PC-3 (cell line): Measurements from ENCODE around the gene HNRNPA1. TPM values are rescaled to one million over a fixed set of nuclear protein-coding genes. Genes with fewer than 3 reads are reported as not detected.

Source experiments
- ATAC-seq: fragments of 200-7000 bp; cut with Tn5 transposase; 2 replicates; pipeline ENCODE4 v1.9.1; 2020; ENCODE audit warnings: mild to moderate bottlenecking, moderate library complexity
- BruUV-seq: library from RNA; stranded (reverse); fragments of 400-500 nt; replicated peaks from 2 replicates; lab custom pipeline; 2021; lab: Mats Ljungman, UMichigan
- CTCF ChIA-PET: fragments of 300-600 bp; sonication (Branson Sonifier 250); formaldehyde crosslinking; loops from one replicate; lab custom pipeline; 2022; ENCODE audit warnings: antibody characterized with exemption; lab: Charles Lee
- POLR2A ChIA-PET: fragments of 300-600 bp; sonication (Branson Sonifier 250); formaldehyde crosslinking; loops from one replicate; lab custom pipeline; 2022; ENCODE audit warnings: antibody characterized with exemption; ENCODE audit not compliant: unreplicated experiment; lab: Charles Lee
- DNase-seq: peaks from one replicate; pipeline ENCODE4 v3.0.0-alpha.2; 2015
- H2AFZ ChIP-seq: fragments of 300-600 bp; sonication (generic); 2 replicates; pipeline ENCODE4 v1.6.0; 2016; ENCODE audit warnings: antibody characterized with exemption, low read length
- H3F3A ChIP-seq: fragments of 300-600 bp; sonication (generic); one replicate; pipeline ENCODE4 v1.6.0; 2017; ENCODE audit warnings: antibody characterized with exemption, low read length, control low read depth, mild to moderate bottlenecking; ENCODE audit not compliant: unreplicated experiment
- H3K27ac ChIP-seq: fragments of 300-600 bp; sonication (generic); 2 replicates; pipeline ENCODE4 v1.5.1; 2016; ENCODE audit warnings: mild to moderate bottlenecking, low read length
- H3K27me3 ChIP-seq: fragments of 300-600 bp; sonication (generic); 2 replicates; pipeline ENCODE4 v1.6.1; 2016; ENCODE audit warnings: low read length, mixed read lengths
- H3K36me3 ChIP-seq: fragments of 300-600 bp; sonication (generic); 2 replicates; pipeline ENCODE4 v1.6.1; 2016; ENCODE audit warnings: low read depth, mixed run types, low read length, mixed read lengths
- H3K4me1 ChIP-seq: fragments of 300-600 bp; sonication (generic); 2 replicates; pipeline ENCODE4 v1.5.1; 2016; ENCODE audit warnings: low read length; ENCODE audit not compliant: insufficient read depth
- H3K4me2 ChIP-seq: fragments of 300-600 bp; sonication (generic); 2 replicates; pipeline ENCODE4 v1.6.0; 2016; ENCODE audit warnings: low read length
- H3K4me3 ChIP-seq: fragments of 300-600 bp; sonication (generic); 2 replicates; pipeline ENCODE4 v1.5.1; 2016; ENCODE audit warnings: mild to moderate bottlenecking, low read length, mixed read lengths
- H3K79me2 ChIP-seq: fragments of 300-600 bp; sonication (generic); 2 replicates; pipeline ENCODE4 v1.6.1; 2017; ENCODE audit warnings: low read length, mixed read lengths
- H3K9ac ChIP-seq: fragments of 300-600 bp; sonication (generic); 2 replicates; pipeline ENCODE4 v1.6.0; 2016; ENCODE audit warnings: mild to moderate bottlenecking, low read length
- H3K9me2 ChIP-seq: fragments of 300-600 bp; sonication (generic); replicated peaks from 2 replicates; pipeline ENCODE4 v1.6.1; 2016; ENCODE audit warnings: mixed run types, low read length, mixed read lengths
- H3K9me3 ChIP-seq: fragments of 300-600 bp; sonication (generic); 2 replicates; pipeline ENCODE4 v1.6.1; 2016; ENCODE audit warnings: low read length, mixed read lengths
- H4K20me1 ChIP-seq: fragments of 300-600 bp; sonication (generic); 2 replicates; pipeline ENCODE4 v1.6.1; 2016; ENCODE audit warnings: low read length, mixed read lengths
- CTCF ChIP-seq: fragments of 300-600 bp; sonication (generic); conservative IDR thresholded peaks from 2 replicates; pipeline ENCODE4 v1.5.1; 2017; ENCODE audit warnings: antibody characterized with exemption, low read depth, mild to moderate bottlenecking, low read length
- EZH2 ChIP-seq: fragments of 300-600 bp; sonication (generic); IDR thresholded peaks from one replicate; pipeline ENCODE4 v1.6.1; 2017; ENCODE audit warnings: antibody characterized with exemption, mild to moderate bottlenecking, low read length; ENCODE audit not compliant: unreplicated experiment
- EZH2phosphoT487 ChIP-seq: fragments of 300-600 bp; sonication (generic); IDR thresholded peaks from 2 replicates; pipeline ENCODE4 v1.6.1; 2018; ENCODE audit warnings: mild to moderate bottlenecking, antibody characterized with exemption, low read length, borderline replicate concordance
- intact Hi-C: fragments of 100-400 bp; cut with micrococcal nuclease; formaldehyde crosslinking; loops from 2 replicates; pipeline ENCODE4 v1.9.0; 2023
- total RNA-seq: library from RNA; depleted of rRNA; stranded (reverse); fragments of >200 nt; gene quantifications from 2 replicates; pipeline ENCODE4 v1.2.3, GENCODE V29; 2014

The HNRNPA1 gene
- total RNA-seq, 1 experiment from 2014 or later, result 465 TPM

- POLR2A ChIA-PET, result no interaction called here
- CTCF ChIA-PET, result interaction anchor here (0.6 to 0.7 kb wide), 3 partner anchors 10 to 31 kb away, joined by 3 to 10 read pairs (median 4); partner anchors contain the start of gene COPZ1
- Histone ChIP-seq H3K9me2 (no peaks in the 10 kb centered on the region), H4K20me1 (no peaks in the 10 kb centered on the region), H3K9me3 (no peaks in the 10 kb centered on the region), H3K27ac (no peak overlapping the region), H3K4me2 (no peak overlapping the region), H3K4me3 (no peak overlapping the region), H2AFZ (no peak overlapping the region), H3F3A (no peaks in the 10 kb centered on the region), H3K36me3 (peaks cover 2% of the 10 kb centered on the region; the same call in 1 of the 2 replicates), H3K79me2 (no peaks in the 10 kb centered on the region), H3K9ac (no peak overlapping the region), H3K4me1 (no peaks in the 10 kb centered on the region), H3K27me3 (no peaks in the 10 kb centered on the region)
- TF ChIP-seq EZH2phosphoT487 (no peak), CTCF (peak; percentile 84), EZH2 (no peak)
- BruUV-seq, result no TSS peak
- ATAC-seq, result peak; percentile 44
- DNase-seq, result peak; percentile 49
- intact Hi-C loops, result loop anchor here (2.0 kb wide), 2 partner anchors 30 to 66 kb away; partner anchors contain the start of gene COPZ1
Observed at GRCh38 chr12:54294152-54294952, 13.8 kb downstream of the HNRNPA1 start.

- ChIA-PET POLR2A (interaction anchor here (0.6 kb wide), 1 partner anchor 12 kb away, joined by 4 read pairs; no protein-coding TSS in a partner anchor), CTCF (interaction anchor here (0.6 to 1.0 kb wide), 3 partner anchors 9 to 30 kb away, joined by 3 to 4 read pairs (median 4); partner anchors contain the start of gene COPZ1)
- Histone ChIP-seq H3K4me2 (no peak overlapping the region), H3K27me3 (no peaks in the 10 kb centered on the region), H3K36me3 (peaks cover 2% of the 10 kb centered on the region; the same call in 1 of the 2 replicates), H3K4me1 (peaks cover 5% of the 10 kb centered on the region; the same call in 1 of the 2 replicates), H3F3A (no peaks in the 10 kb centered on the region), H3K9ac (no peak overlapping the region), H3K27ac (no peak overlapping the region), H4K20me1 (no peaks in the 10 kb centered on the region), H3K79me2 (no peaks in the 10 kb centered on the region), H3K9me3 (no peaks in the 10 kb centered on the region), H3K4me3 (no peak overlapping the region), H3K9me2 (no peaks in the 10 kb centered on the region), H2AFZ (no peak overlapping the region)
- ATAC-seq, result no peak
- TF ChIP-seq EZH2, result no peak
- BruUV-seq, result no TSS peak
- no peak for DNase-seq
- intact Hi-C loops, result loop anchor here (2.0 kb wide), 2 partner anchors 30 to 66 kb away; partner anchors contain the start of gene COPZ1
Observed at GRCh38 chr12:54294953-54295566, 14.5 kb downstream of the HNRNPA1 start.

- Histone ChIP-seq H3F3A (no peaks in the 10 kb centered on the region), H2AFZ (no peak overlapping the region), H3K27ac (no peak overlapping the region), H3K9ac (no peak overlapping the region), H4K20me1 (no peaks in the 10 kb centered on the region), H3K36me3 (peaks cover 2% of the 10 kb centered on the region; the same call in 1 of the 2 replicates), H3K79me2 (no peaks in the 10 kb centered on the region), H3K9me2 (no peaks in the 10 kb centered on the region), H3K4me1 (peaks cover 20% of the 10 kb centered on the region), H3K27me3 (no peaks in the 10 kb centered on the region), H3K9me3 (no peaks in the 10 kb centered on the region), H3K4me3 (no peak overlapping the region), H3K4me2 (no peak overlapping the region)
- ChIA-PET POLR2A (no interaction called here), CTCF (interaction anchor here (0.7 kb wide), 1 partner anchor 28 kb away, joined by 4 read pairs; the partner anchor contains the start of gene COPZ1)
- intact Hi-C loops, result no loop called here
- ATAC-seq (no peak), DNase-seq (no peak)
- TF ChIP-seq EZH2, result no peak
- no peak for TF ChIP-seq CTCF
- TF ChIP-seq EZH2phosphoT487, result no peak
- BruUV-seq, result no TSS peak
Observed at GRCh38 chr12:54296393-54297099, 16.0 kb downstream of the HNRNPA1 start.
